Activated naive CD4-positive, alpha-beta T cell treated with anti-CD3 and anti-CD28 coated beads, Interleukin-2, amount 10 ng/mL, durations not matched to agents 7 days and 5 days (primary cell): ENCODE measurements around the gene DDX24.

ENCODE experiments used
- CTCF ChIA-PET: fragments of 350-600 bp; sonication (Branson Sonifier 250); formaldehyde crosslinking; loops from one replicate; lab custom pipeline; 2021; ENCODE audit warnings: antibody characterized with exemption; lab: Charles Lee
- DNase-seq: peaks from one replicate; pipeline ENCODE4 v3.0.0-alpha.2; 2020
- H3K27ac Mint-ChIP-seq: one replicate; pipeline ENCODE4 v1.8.0; 2021; ENCODE audit warnings: mild to moderate bottlenecking, moderate library complexity, mixed read lengths
- H3K27me3 Mint-ChIP-seq: one replicate; pipeline ENCODE4 v1.8.0; 2021; ENCODE audit warnings: mild to moderate bottlenecking, mixed read lengths
- H3K36me3 Mint-ChIP-seq: one replicate; pipeline ENCODE4 v1.8.0; 2021; ENCODE audit warnings: mixed read lengths
- H3K4me1 Mint-ChIP-seq: one replicate; pipeline ENCODE4 v1.8.0; 2021; ENCODE audit warnings: mixed read lengths
- H3K4me3 Mint-ChIP-seq: one replicate; pipeline ENCODE4 v1.8.0; 2021; ENCODE audit warnings: mild to moderate bottlenecking, moderate library complexity, mixed read lengths
- H3K9me3 Mint-ChIP-seq: one replicate; pipeline ENCODE4 v1.8.0; 2021; ENCODE audit warnings: mixed read lengths

Gene DDX24

GRCh38 chr14:94122438-94122837, 41.4 kb upstream of the DDX24 start:
- DNase-seq = no peak
- peaks cover 34% of the 10 kb centered on the region for H3K27me3 Mint-ChIP-seq
- H3K4me1 Mint-ChIP-seq = no peaks in the 10 kb centered on the region
- H3K27ac Mint-ChIP-seq = no peak overlapping the region
- H3K36me3 Mint-ChIP-seq = peaks cover 9% of the 10 kb centered on the region
- no peak overlapping the region for H3K4me3 Mint-ChIP-seq
- H3K9me3 Mint-ChIP-seq = peaks cover 11% of the 10 kb centered on the region
- CTCF ChIA-PET = interaction anchor here (1.0 kb wide), 1 partner anchor 10 kb away, joined by 3 read pairs; no protein-coding TSS in a partner anchor

GRCh38 chr14:94121485-94121884, 40.5 kb upstream of the DDX24 start:
- no peaks in the 10 kb centered on the region for H3K4me1 Mint-ChIP-seq
- H3K4me3 Mint-ChIP-seq = no peak overlapping the region
- H3K9me3 Mint-ChIP-seq = peaks cover 11% of the 10 kb centered on the region
- H3K27me3 Mint-ChIP-seq = peaks cover 42% of the 10 kb centered on the region
- CTCF ChIA-PET = interaction anchor here (0.9 to 1.0 kb wide), 2 partner anchors 11 to 36 kb away, joined by 3 read pairs; no protein-coding TSS in a partner anchor
- no peak for DNase-seq
- no peak overlapping the region for H3K27ac Mint-ChIP-seq
- peaks cover 3% of the 10 kb centered on the region for H3K36me3 Mint-ChIP-seq

- Mint-ChIP-seq H3K27me3 (peaks cover 49% of the 10 kb centered on the region), H3K9me3 (peaks cover 11% of the 10 kb centered on the region), H3K4me3 (no peak overlapping the region), H3K4me1 (no peaks in the 10 kb centered on the region), H3K36me3 (no peaks in the 10 kb centered on the region), H3K27ac (no peak overlapping the region)
- CTCF ChIA-PET = interaction anchor here (1.0 kb wide), 1 partner anchor 85 kb away, joined by 3 read pairs; no protein-coding TSS in a partner anchor
- no peak for DNase-seq
These were observed 39.8 kb upstream of the DDX24 start for GRCh38 chr14:94120667-94121340.

GRCh38 chr14:94119071-94119470, 38.1 kb upstream of the DDX24 start:
- peaks cover 63% of the 10 kb centered on the region for H3K27me3 Mint-ChIP-seq
- H3K36me3 Mint-ChIP-seq = no peaks in the 10 kb centered on the region
- H3K9me3 Mint-ChIP-seq = peaks cover 11% of the 10 kb centered on the region
- H3K27ac Mint-ChIP-seq = no peak overlapping the region
- no peak for DNase-seq
- no peak overlapping the region for H3K4me3 Mint-ChIP-seq
- H3K4me1 Mint-ChIP-seq = peaks cover 11% of the 10 kb centered on the region
- CTCF ChIA-PET = no interaction called here

- CTCF ChIA-PET = interaction anchor here (0.9 kb wide), 1 partner anchor 19 kb away, joined by 3 read pairs; no protein-coding TSS in a partner anchor
- H3K9me3 Mint-ChIP-seq = peaks cover 10% of the 10 kb centered on the region
- H3K36me3 Mint-ChIP-seq = no peaks in the 10 kb centered on the region
- peaks cover 11% of the 10 kb centered on the region for H3K4me1 Mint-ChIP-seq
- DNase-seq = no peak
- H3K4me3 Mint-ChIP-seq = no peak overlapping the region
- H3K27me3 Mint-ChIP-seq = peaks cover 68% of the 10 kb centered on the region
- no peak overlapping the region for H3K27ac Mint-ChIP-seq
These were observed 36.9 kb upstream of the DDX24 start for GRCh38 chr14:94117856-94118255.

GRCh38 chr14:94116701-94117100, 35.7 kb upstream of the DDX24 start:
- H3K27me3 Mint-ChIP-seq = peaks cover 70% of the 10 kb centered on the region
- no peaks in the 10 kb centered on the region for H3K36me3 Mint-ChIP-seq
- H3K4me3 Mint-ChIP-seq = no peak overlapping the region

GRCh38 chr14:94115631-94116030, 34.6 kb upstream of the DDX24 start:
- peaks cover 6% of the 10 kb centered on the region for H3K9me3 Mint-ChIP-seq
- no peak overlapping the region for H3K4me3 Mint-ChIP-seq
- no peak overlapping the region for H3K27ac Mint-ChIP-seq
- DNase-seq = no peak
- H3K27me3 Mint-ChIP-seq = peaks cover 61% of the 10 kb centered on the region
- H3K4me1 Mint-ChIP-seq = peaks cover 11% of the 10 kb centered on the region
- no peaks in the 10 kb centered on the region for H3K36me3 Mint-ChIP-seq
- CTCF ChIA-PET = interaction anchor here (1.1 kb wide), 2 partner anchors 14 to 21 kb away, joined by 4 to 5 read pairs; partner anchors contain the start of gene IFI27L2

More at GRCh38 chr14:94116701-94117100, 35.7 kb upstream of the DDX24 start:
- Mint-ChIP-seq H3K27ac (no peak overlapping the region), H3K4me1 (peaks cover 11% of the 10 kb centered on the region), H3K9me3 (peaks cover 10% of the 10 kb centered on the region)
- no peak for DNase-seq
- CTCF ChIA-PET = no interaction called here

GRCh38 chr14:94115058-94115591, 34.1 kb upstream of the DDX24 start:
- peaks cover 5% of the 10 kb centered on the region for H3K9me3 Mint-ChIP-seq
- no peak overlapping the region for H3K27ac Mint-ChIP-seq
- CTCF ChIA-PET = interaction anchor here (1.1 kb wide), 2 partner anchors 15 to 22 kb away, joined by 4 to 5 read pairs; partner anchors contain the start of gene IFI27L2
- no peaks in the 10 kb centered on the region for H3K36me3 Mint-ChIP-seq
- H3K4me3 Mint-ChIP-seq = no peak overlapping the region
- peaks cover 15% of the 10 kb centered on the region for H3K4me1 Mint-ChIP-seq
- no peak for DNase-seq
- peaks cover 59% of the 10 kb centered on the region for H3K27me3 Mint-ChIP-seq

GRCh38 chr14:94114589-94115057, 33.6 kb upstream of the DDX24 start:
- H3K9me3 Mint-ChIP-seq = peaks cover 3% of the 10 kb centered on the region
- no peak for DNase-seq
- peaks cover 15% of the 10 kb centered on the region for H3K4me1 Mint-ChIP-seq
- H3K27me3 Mint-ChIP-seq = peaks cover 54% of the 10 kb centered on the region
- H3K4me3 Mint-ChIP-seq = no peak overlapping the region
- CTCF ChIA-PET = interaction anchor here (1.1 kb wide), 2 partner anchors 15 to 22 kb away, joined by 4 to 5 read pairs; partner anchors contain the start of gene IFI27L2
- H3K36me3 Mint-ChIP-seq = no peaks in the 10 kb centered on the region
- no peak overlapping the region for H3K27ac Mint-ChIP-seq

- Mint-ChIP-seq H3K36me3 (no peaks in the 10 kb centered on the region), H3K27ac (no peak overlapping the region), H3K4me1 (peaks cover 15% of the 10 kb centered on the region), H3K27me3 (peaks cover 49% of the 10 kb centered on the region), H3K4me3 (no peak overlapping the region), H3K9me3 (no peaks in the 10 kb centered on the region)
- DNase-seq = no peak
- CTCF ChIA-PET = no interaction called here
These were observed 33.0 kb upstream of the DDX24 start for GRCh38 chr14:94113908-94114588.

GRCh38 chr14:94113490-94113889, 32.5 kb upstream of the DDX24 start:
- no peak overlapping the region for H3K4me3 Mint-ChIP-seq
- no peaks in the 10 kb centered on the region for H3K36me3 Mint-ChIP-seq
- DNase-seq = no peak
- H3K4me1 Mint-ChIP-seq = peaks cover 15% of the 10 kb centered on the region
- peaks cover 45% of the 10 kb centered on the region for H3K27me3 Mint-ChIP-seq
- H3K27ac Mint-ChIP-seq = no peak overlapping the region
- CTCF ChIA-PET = no interaction called here
- no peaks in the 10 kb centered on the region for H3K9me3 Mint-ChIP-seq

- Mint-ChIP-seq H3K27ac (no peak overlapping the region), H3K36me3 (no peaks in the 10 kb centered on the region), H3K9me3 (no peaks in the 10 kb centered on the region), H3K27me3 (peaks cover 43% of the 10 kb centered on the region), H3K4me3 (no peak overlapping the region), H3K4me1 (peaks cover 15% of the 10 kb centered on the region)
- CTCF ChIA-PET = no interaction called here
- DNase-seq = no peak
These were observed 32.1 kb upstream of the DDX24 start for GRCh38 chr14:94113073-94113472.

- Mint-ChIP-seq H3K4me3 (no peak overlapping the region), H3K27ac (no peak overlapping the region), H3K27me3 (peaks cover 38% of the 10 kb centered on the region), H3K4me1 (peaks cover 15% of the 10 kb centered on the region), H3K9me3 (no peaks in the 10 kb centered on the region), H3K36me3 (no peaks in the 10 kb centered on the region)
- no peak for DNase-seq
- CTCF ChIA-PET = interaction anchor here (1.4 to 2.3 kb wide), 2 partner anchors 24 to 76 kb away, joined by 4 to 8 read pairs; no protein-coding TSS in a partner anchor
These were observed 31.6 kb upstream of the DDX24 start for GRCh38 chr14:94112513-94113063.
